GM23338 (cell line): Measurements from ENCODE around the gene CPNE7. TPM values are rescaled to one million over a fixed set of nuclear protein-coding genes. Genes with fewer than 3 reads are reported as not detected.

Experiments
- ATAC-seq: fragments of 200-7000 bp; cut with Tn5 transposase; 3 replicates; pipeline ENCODE4 v1.9.1; 2020
- DNase-seq: peaks from one replicate; pipeline ENCODE4 v3.0.0-alpha.2; 2015; ENCODE audit warnings: low spot score
- H2AFZ ChIP-seq: fragments of 200-600 bp; sonication (generic); 2 replicates; pipeline ENCODE4 v1.8.0; 2016; ENCODE audit warnings: antibody characterized with exemption, mild to moderate bottlenecking, moderate library complexity
- H3F3A ChIP-seq: fragments of 200-600 bp; sonication (generic); replicated peaks from 2 replicates; pipeline ENCODE4 v1.8.0; 2017; ENCODE audit warnings: antibody characterized with exemption, mixed run types, low read depth
- H3K27ac ChIP-seq: fragments of 200-600 bp; sonication (generic); 2 replicates; pipeline ENCODE4 v1.6.1; 2016; ENCODE audit warnings: low read depth
- H3K27me3 ChIP-seq: fragments of 200-600 bp; sonication (generic); 2 replicates; pipeline ENCODE4 v1.8.0; 2016; ENCODE audit warnings: mild to moderate bottlenecking, mixed run types, moderate library complexity; ENCODE audit not compliant: insufficient read depth
- H3K36me3 ChIP-seq: fragments of 200-600 bp; sonication (generic); 2 replicates; pipeline ENCODE4 v1.8.0; 2016; ENCODE audit warnings: mild to moderate bottlenecking; ENCODE audit not compliant: insufficient read depth
- H3K4me1 ChIP-seq: fragments of 200-600 bp; sonication (generic); 2 replicates; pipeline ENCODE4 v1.8.0; 2016; ENCODE audit warnings: mild to moderate bottlenecking, moderate library complexity; ENCODE audit not compliant: insufficient read depth
- H3K4me2 ChIP-seq: fragments of 200-600 bp; sonication (generic); 2 replicates; pipeline ENCODE4 v1.7.1; 2017; ENCODE audit warnings: mixed run types
- H3K4me3 ChIP-seq: fragments of 200-600 bp; sonication (generic); 2 replicates; pipeline ENCODE4 v1.6.1; 2016; ENCODE audit warnings: mixed run types
- H3K79me2 ChIP-seq: fragments of 200-600 bp; sonication (generic); replicated peaks from 2 replicates; pipeline ENCODE4 v1.8.0; 2017; ENCODE audit warnings: mild to moderate bottlenecking; ENCODE audit not compliant: insufficient read depth
- H3K9me2 ChIP-seq: fragments of 200-600 bp; sonication (generic); 2 replicates; pipeline ENCODE4 v1.8.0; 2017; ENCODE audit not compliant: insufficient read depth
- H4K20me1 ChIP-seq: fragments of 200-600 bp; sonication (generic); replicated peaks from 2 replicates; pipeline ENCODE4 v1.8.0; 2017; ENCODE audit warnings: mild to moderate bottlenecking; ENCODE audit not compliant: insufficient read depth
- H3K27ac Mint-ChIP-seq: 2 replicates; pipeline ENCODE4 v1.8.0; 2020; ENCODE audit warnings: inconsistent platforms, mild to moderate bottlenecking, moderate library complexity, mixed read lengths
- H3K27me3 Mint-ChIP-seq: 3 replicates; pipeline ENCODE4 v1.8.0; 2022; ENCODE audit warnings: low read depth, mild to moderate bottlenecking, moderate library complexity, mixed read lengths, inconsistent platforms; ENCODE audit not compliant: insufficient read depth, poor library complexity
- H3K36me3 Mint-ChIP-seq: 3 replicates; pipeline ENCODE4 v1.8.0; 2021; ENCODE audit warnings: low read depth, mild to moderate bottlenecking, inconsistent platforms, moderate library complexity, mixed read lengths
- H3K4me1 Mint-ChIP-seq: 3 replicates; pipeline ENCODE4 v1.8.0; 2020; ENCODE audit warnings: mild to moderate bottlenecking, inconsistent platforms, mixed read lengths
- H3K4me3 Mint-ChIP-seq: 3 replicates; pipeline ENCODE4 v1.8.0; 2021; ENCODE audit warnings: moderate library complexity, mild to moderate bottlenecking, inconsistent platforms, mixed read lengths
- H3K9me3 Mint-ChIP-seq: 3 replicates; pipeline ENCODE4 v1.8.0; 2020; ENCODE audit warnings: moderate library complexity, mild to moderate bottlenecking, inconsistent platforms, mixed read lengths
- CREB1 ChIP-seq: fragments of 250-450 bp; sonication (Bioruptor Pico); IDR thresholded peaks from 2 replicates; pipeline ENCODE4 v1.5.0; 2020; ENCODE audit warnings: low read depth, mild to moderate bottlenecking, moderate library complexity
- ETS1 ChIP-seq: IDR thresholded peaks from 2 replicates; pipeline ENCODE4 v1.6.1; 2016; ENCODE audit warnings: antibody characterized with exemption
- EZH2 ChIP-seq: fragments of 200-600 bp; sonication (generic); IDR thresholded peaks from one replicate; pipeline ENCODE4 v1.8.0; 2017; ENCODE audit warnings: antibody characterized with exemption, mild to moderate bottlenecking, low read depth; ENCODE audit not compliant: unreplicated experiment
- EZH2phosphoT487 ChIP-seq: fragments of 200-600 bp; sonication (generic); IDR thresholded peaks from one replicate; pipeline ENCODE4 v1.8.1; 2018; ENCODE audit warnings: antibody characterized with exemption; ENCODE audit not compliant: unreplicated experiment
- JUNB ChIP-seq: IDR thresholded peaks from one replicate; pipeline ENCODE4 v1.6.1; 2016; ENCODE audit warnings: antibody characterized with exemption; ENCODE audit not compliant: unreplicated experiment
- NANOG ChIP-seq: IDR thresholded peaks from 2 replicates; pipeline ENCODE4 v1.6.1; 2016; ENCODE audit warnings: antibody characterized with exemption, borderline replicate concordance
- POLR2AphosphoS5 ChIP-seq: IDR thresholded peaks from 2 replicates; pipeline ENCODE4 v1.6.1; 2016; ENCODE audit warnings: antibody characterized with exemption, low read depth
- STAT1 ChIP-seq: IDR thresholded peaks from one replicate; pipeline ENCODE4 v1.6.1; 2016; ENCODE audit warnings: antibody characterized with exemption; ENCODE audit not compliant: unreplicated experiment
- ZNF114 ChIP-seq: fragments of 250-450 bp; sonication (Bioruptor Pico); IDR thresholded peaks from 2 replicates; pipeline ENCODE4 v1.5.0; 2020; ENCODE audit warnings: mild to moderate bottlenecking, moderate library complexity
- ZNF331 ChIP-seq: fragments of 250-450 bp; sonication (Bioruptor Pico); IDR thresholded peaks from 2 replicates; pipeline ENCODE4 v1.5.0; 2020; ENCODE audit warnings: low read depth, mild to moderate bottlenecking, moderate library complexity
- polyA plus RNA-seq: library from polyadenylated mRNA; unstranded; fragments of >200 nt; fragmentation: Nextera tagmentation; extraction: Ambion mirVana; gene quantifications from 2 replicates; pipeline ENCODE4 v1.2.1, GENCODE V29; 2016
- total RNA-seq: library from RNA; depleted of rRNA; stranded (reverse); fragments of >200 nt; shearing (Covaris generic); gene quantifications from 2 replicates; pipeline ENCODE4 v1.2.3, GENCODE V29; 2014
- TF ChIP-seq, protein P1 (sequence below), 2 experiments: fragments of 200-600 bp in 1 of 2; sonication (generic) in 1 of 2; conservative IDR thresholded peaks; 2 replicates each; pipeline versions ENCODE4 v1.5.1 to v1.6.1; 2016 to 2017; ENCODE audit warnings: antibody characterized with exemption in 2 of 2, low read depth in 2 of 2, mild to moderate bottlenecking in 2 of 2, moderate library complexity in 1 of 2
- TF ChIP-seq, protein P2 (sequence below): IDR thresholded peaks from one replicate; pipeline ENCODE4 v1.6.1; 2018; ENCODE audit warnings: antibody characterized with exemption; ENCODE audit not compliant: unreplicated experiment

The CPNE7 gene
- total and polyA plus RNA-seq, 2 experiments from 2014 or later: 11.2 to 15.7 TPM

GRCh38 chr16:89605186-89605970, 29.8 kb downstream of the CPNE7 start (continued):
- TF ChIP-seq CREB1 (CRISPR knock-in tag): no peak
- TF ChIP-seq ETS1: no peak
- TF ChIP-seq, protein P1, sequence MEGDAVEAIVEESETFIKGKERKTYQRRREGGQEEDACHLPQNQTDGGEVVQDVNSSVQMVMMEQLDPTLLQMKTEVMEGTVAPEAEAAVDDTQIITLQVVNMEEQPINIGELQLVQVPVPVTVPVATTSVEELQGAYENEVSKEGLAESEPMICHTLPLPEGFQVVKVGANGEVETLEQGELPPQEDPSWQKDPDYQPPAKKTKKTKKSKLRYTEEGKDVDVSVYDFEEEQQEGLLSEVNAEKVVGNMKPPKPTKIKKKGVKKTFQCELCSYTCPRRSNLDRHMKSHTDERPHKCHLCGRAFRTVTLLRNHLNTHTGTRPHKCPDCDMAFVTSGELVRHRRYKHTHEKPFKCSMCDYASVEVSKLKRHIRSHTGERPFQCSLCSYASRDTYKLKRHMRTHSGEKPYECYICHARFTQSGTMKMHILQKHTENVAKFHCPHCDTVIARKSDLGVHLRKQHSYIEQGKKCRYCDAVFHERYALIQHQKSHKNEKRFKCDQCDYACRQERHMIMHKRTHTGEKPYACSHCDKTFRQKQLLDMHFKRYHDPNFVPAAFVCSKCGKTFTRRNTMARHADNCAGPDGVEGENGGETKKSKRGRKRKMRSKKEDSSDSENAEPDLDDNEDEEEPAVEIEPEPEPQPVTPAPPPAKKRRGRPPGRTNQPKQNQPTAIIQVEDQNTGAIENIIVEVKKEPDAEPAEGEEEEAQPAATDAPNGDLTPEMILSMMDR (conservative IDR thresholded peaks at IDR 0.05; ENCODE audit: low read depth in 2 of 2): no peak
- TF ChIP-seq NANOG: no peak
- TF ChIP-seq EZH2phosphoT487: no peak
- TF ChIP-seq EZH2: no peak
- no peak for TF ChIP-seq JUNB

GRCh38 chr16:89606006-89606405, 30.4 kb downstream of the CPNE7 start:
- Mint-ChIP-seq H3K4me1 (peaks cover 7% of the 10 kb centered on the region), H3K27me3 (peaks cover 6% of the 10 kb centered on the region)
- no peak for ATAC-seq
- TF ChIP-seq ZNF331 (CRISPR knock-in tag) (no peak), POLR2AphosphoS5 (no peak), ETS1 (no peak), ZNF114 (no peak), JUNB (no peak), STAT1 (no peak), EZH2phosphoT487 (no peak), CREB1 (CRISPR knock-in tag) (no peak), EZH2 (no peak), NANOG (no peak)
- TF ChIP-seq, protein P1 (conservative IDR thresholded peaks at IDR 0.05; ENCODE audit: low read depth in 2 of 2): no peak
- TF ChIP-seq, protein P2, sequence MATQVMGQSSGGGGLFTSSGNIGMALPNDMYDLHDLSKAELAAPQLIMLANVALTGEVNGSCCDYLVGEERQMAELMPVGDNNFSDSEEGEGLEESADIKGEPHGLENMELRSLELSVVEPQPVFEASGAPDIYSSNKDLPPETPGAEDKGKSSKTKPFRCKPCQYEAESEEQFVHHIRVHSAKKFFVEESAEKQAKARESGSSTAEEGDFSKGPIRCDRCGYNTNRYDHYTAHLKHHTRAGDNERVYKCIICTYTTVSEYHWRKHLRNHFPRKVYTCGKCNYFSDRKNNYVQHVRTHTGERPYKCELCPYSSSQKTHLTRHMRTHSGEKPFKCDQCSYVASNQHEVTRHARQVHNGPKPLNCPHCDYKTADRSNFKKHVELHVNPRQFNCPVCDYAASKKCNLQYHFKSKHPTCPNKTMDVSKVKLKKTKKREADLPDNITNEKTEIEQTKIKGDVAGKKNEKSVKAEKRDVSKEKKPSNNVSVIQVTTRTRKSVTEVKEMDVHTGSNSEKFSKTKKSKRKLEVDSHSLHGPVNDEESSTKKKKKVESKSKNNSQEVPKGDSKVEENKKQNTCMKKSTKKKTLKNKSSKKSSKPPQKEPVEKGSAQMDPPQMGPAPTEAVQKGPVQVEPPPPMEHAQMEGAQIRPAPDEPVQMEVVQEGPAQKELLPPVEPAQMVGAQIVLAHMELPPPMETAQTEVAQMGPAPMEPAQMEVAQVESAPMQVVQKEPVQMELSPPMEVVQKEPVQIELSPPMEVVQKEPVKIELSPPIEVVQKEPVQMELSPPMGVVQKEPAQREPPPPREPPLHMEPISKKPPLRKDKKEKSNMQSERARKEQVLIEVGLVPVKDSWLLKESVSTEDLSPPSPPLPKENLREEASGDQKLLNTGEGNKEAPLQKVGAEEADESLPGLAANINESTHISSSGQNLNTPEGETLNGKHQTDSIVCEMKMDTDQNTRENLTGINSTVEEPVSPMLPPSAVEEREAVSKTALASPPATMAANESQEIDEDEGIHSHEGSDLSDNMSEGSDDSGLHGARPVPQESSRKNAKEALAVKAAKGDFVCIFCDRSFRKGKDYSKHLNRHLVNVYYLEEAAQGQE: no peak

More at GRCh38 chr16:89606006-89606405, 30.4 kb downstream of the CPNE7 start:
- Histone ChIP-seq H3K27me3 (no peaks in the 10 kb centered on the region), H3K79me2 (no peaks in the 10 kb centered on the region), H3K27ac (no peak overlapping the region), H3K36me3 (no peaks in the 10 kb centered on the region), H4K20me1 (no peaks in the 10 kb centered on the region), H3F3A (no peaks in the 10 kb centered on the region), H3K4me2 (no peak overlapping the region), H3K4me1 (peaks cover 11% of the 10 kb centered on the region), H2AFZ (no peak overlapping the region), H3K9me2 (no peaks in the 10 kb centered on the region), H3K4me3 (no peak overlapping the region)
- Mint-ChIP-seq H3K36me3 (no peaks in the 10 kb centered on the region), H3K4me3 (no peak overlapping the region), H3K27ac (no peak overlapping the region), H3K9me3 (no peaks in the 10 kb centered on the region)
- no peak for DNase-seq
